ENCODE measurements around the gene NYNRIN.

The NYNRIN gene

DNA sequence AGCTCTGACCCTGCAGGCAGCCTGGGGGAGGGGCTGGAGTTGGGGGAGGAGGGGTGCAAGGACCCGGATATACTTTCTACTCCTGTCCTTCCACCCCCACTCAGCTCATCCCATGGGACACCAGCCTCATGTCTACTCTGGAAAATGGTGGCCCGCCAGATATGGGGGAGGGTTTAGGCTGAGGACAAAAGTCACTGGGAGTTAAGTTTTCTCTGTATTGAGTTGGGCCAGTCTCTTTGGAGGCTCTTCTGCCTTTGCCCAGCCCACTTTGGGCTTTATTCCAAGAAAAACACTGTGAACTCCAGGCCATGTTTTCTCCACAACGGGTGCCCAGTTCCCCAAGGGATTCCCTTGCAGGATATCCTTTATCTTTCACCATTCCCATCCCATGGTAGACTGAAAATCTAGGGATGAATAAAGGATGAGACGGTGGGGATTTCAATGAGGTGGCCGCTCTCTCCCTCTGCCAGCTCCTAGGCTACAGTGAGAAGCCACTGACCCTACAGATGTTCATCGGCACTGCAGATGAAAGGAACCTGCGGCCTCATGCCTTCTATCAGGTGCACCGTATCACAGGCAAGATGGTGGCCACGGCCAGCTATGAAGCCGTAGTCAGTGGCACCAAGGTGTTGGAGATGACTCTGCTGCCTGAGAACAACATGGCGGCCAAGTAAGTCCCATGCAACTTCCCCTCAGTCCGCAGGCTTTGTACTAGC, 25.9 kb upstream of the NYNRIN start:
- H3K36me3 ChIP-seq: peaks cover 23 to 59% (median 41%) of the 10 kb centered on the region in 3 donors
- H3K4me1 ChIP-seq: peaks cover 0 to 32% (median 16%) of the 10 kb centered on the region in 4 donors
- H3K27ac ChIP-seq: peak overlapping the region in 1 of 2 donors; percentile 36
- DNase-seq: no peak
- TF ChIP-seq, protein P1, sequence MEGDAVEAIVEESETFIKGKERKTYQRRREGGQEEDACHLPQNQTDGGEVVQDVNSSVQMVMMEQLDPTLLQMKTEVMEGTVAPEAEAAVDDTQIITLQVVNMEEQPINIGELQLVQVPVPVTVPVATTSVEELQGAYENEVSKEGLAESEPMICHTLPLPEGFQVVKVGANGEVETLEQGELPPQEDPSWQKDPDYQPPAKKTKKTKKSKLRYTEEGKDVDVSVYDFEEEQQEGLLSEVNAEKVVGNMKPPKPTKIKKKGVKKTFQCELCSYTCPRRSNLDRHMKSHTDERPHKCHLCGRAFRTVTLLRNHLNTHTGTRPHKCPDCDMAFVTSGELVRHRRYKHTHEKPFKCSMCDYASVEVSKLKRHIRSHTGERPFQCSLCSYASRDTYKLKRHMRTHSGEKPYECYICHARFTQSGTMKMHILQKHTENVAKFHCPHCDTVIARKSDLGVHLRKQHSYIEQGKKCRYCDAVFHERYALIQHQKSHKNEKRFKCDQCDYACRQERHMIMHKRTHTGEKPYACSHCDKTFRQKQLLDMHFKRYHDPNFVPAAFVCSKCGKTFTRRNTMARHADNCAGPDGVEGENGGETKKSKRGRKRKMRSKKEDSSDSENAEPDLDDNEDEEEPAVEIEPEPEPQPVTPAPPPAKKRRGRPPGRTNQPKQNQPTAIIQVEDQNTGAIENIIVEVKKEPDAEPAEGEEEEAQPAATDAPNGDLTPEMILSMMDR (IDR thresholded peaks at IDR 0.05): no peak
- H3K4me3 ChIP-seq: no peak overlapping the region
- H3K27me3 ChIP-seq: no peaks in the 10 kb centered on the region
- intact Hi-C loops (cut with DNase I; ENCODE audit: low total_unique reads): loop anchor here (5.0 kb wide), 1 partner anchor 131 kb away; the partner anchor contains the start of gene TINF2
- H3K9me3 ChIP-seq: no peaks in the 10 kb centered on the region

DNA sequence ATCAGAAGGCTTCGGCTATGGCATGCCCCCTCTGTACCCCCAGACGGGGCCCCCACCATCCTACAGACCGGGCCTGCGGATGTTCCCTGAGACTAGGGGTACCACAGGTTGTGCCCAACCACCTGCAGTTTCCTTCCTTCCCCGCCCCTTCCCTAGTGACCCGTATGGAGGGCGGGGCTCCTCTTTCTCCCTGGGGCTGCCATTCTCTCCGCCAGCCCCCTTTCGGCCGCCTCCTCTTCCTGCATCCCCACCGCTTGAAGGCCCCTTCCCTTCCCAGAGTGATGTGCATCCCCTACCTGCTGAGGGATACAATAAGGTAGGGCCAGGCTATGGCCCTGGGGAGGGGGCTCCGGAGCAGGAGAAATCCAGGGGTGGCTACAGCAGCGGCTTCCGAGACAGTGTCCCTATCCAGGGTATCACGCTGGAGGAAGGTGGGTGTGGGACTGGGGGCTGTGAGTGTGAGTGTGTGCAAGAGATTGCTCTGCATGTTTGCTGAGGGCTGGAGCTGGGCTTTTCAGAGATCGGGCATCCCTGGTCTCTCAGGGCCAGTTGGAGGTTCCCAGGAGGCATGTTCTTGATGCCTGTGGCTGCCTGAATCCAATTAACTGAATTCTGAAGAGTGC, 22.2 kb upstream of the NYNRIN start:
- no peaks in the 10 kb centered on the region for H3K9me3 ChIP-seq
- TF ChIP-seq, protein P1 (IDR thresholded peaks at IDR 0.05): no peak
- intact Hi-C loops (cut with DNase I; ENCODE audit: low total_unique reads): no loop called here
- H3K27me3 ChIP-seq: no peaks in the 10 kb centered on the region
- peaks cover 23 to 55% (median 41%) of the 10 kb centered on the region in 3 donors for H3K36me3 ChIP-seq
- H3K4me1 ChIP-seq: peaks cover 0 to 12% (median 8%) of the 10 kb centered on the region in 4 donors
- no peak overlapping the region for H3K4me3 ChIP-seq
- no peak overlapping the region for H3K27ac ChIP-seq
- no peak for DNase-seq

GRCh38 chr14:24377126-24377525, 21.7 kb upstream of the NYNRIN start:
- Histone ChIP-seq H3K4me3 (no peak overlapping the region), H3K27ac (no peak overlapping the region), H3K36me3 (peaks cover 23 to 55% (median 38%) of the 10 kb centered on the region in 3 donors), H3K4me1 (peaks cover 0 to 11% (median 7%) of the 10 kb centered on the region in 4 donors), H3K27me3 (no peaks in the 10 kb centered on the region), H3K9me3 (no peaks in the 10 kb centered on the region)
- TF ChIP-seq, protein P1 (IDR thresholded peaks at IDR 0.05): no peak
- intact Hi-C loops (cut with DNase I; ENCODE audit: low total_unique reads): no loop called here
- no peak for DNase-seq

GRCh38 chr14:24377657-24378056, 21.1 kb upstream of the NYNRIN start:
- Histone ChIP-seq H3K4me3 (no peak overlapping the region), H3K36me3 (peaks cover 23 to 51% (median 32%) of the 10 kb centered on the region in 3 donors), H3K4me1 (peaks cover 0 to 5% (median 2%) of the 10 kb centered on the region in 4 donors), H3K27ac (no peak overlapping the region), H3K9me3 (no peaks in the 10 kb centered on the region), H3K27me3 (no peaks in the 10 kb centered on the region)
- no peak for DNase-seq
- intact Hi-C loops (cut with DNase I; ENCODE audit: low total_unique reads): no loop called here
- TF ChIP-seq, protein P1 (IDR thresholded peaks at IDR 0.05): no peak

DNA sequence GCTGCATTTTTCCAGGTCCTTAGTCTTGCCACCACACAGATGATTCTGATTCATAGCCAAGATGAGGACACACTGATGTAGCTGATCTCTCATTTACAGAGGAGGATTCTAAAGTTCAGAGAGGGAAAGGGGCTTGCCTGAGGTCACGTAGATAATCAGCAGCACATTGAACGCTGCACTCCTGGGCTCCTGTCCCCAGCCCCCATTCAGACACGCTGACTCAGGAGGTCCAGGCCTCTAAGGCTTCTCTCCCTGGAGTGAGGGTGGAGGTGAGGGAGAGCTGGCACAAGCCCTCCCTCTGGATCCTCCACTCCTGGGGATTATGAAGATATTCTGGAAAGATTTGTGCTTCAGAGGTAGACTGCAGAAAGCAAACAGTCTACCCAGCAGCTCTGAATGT, 20.5 kb upstream of the NYNRIN start:
- peaks cover 23 to 44% (median 26%) of the 10 kb centered on the region in 3 donors for H3K36me3 ChIP-seq
- intact Hi-C loops (cut with DNase I; ENCODE audit: low total_unique reads): no loop called here
- peaks cover 0 to 3% (median 0%) of the 10 kb centered on the region in 4 donors for H3K4me1 ChIP-seq
- H3K9me3 ChIP-seq: no peaks in the 10 kb centered on the region
- H3K27me3 ChIP-seq: peaks cover 0 to 1% of the 10 kb centered on the region in 2 donors
- H3K4me3 ChIP-seq: no peak overlapping the region
- TF ChIP-seq, protein P1 (IDR thresholded peaks at IDR 0.05): no peak
- no peak overlapping the region for H3K27ac ChIP-seq
- no peak for DNase-seq

All from tibial artery (tissue), 4 donors.